Measurements from ENCODE around the gene ZNF519.
A peak's percentile ranks its signal among the peaks of the same experiment; 100 is the strongest.

ZNF519 gene

DNA sequence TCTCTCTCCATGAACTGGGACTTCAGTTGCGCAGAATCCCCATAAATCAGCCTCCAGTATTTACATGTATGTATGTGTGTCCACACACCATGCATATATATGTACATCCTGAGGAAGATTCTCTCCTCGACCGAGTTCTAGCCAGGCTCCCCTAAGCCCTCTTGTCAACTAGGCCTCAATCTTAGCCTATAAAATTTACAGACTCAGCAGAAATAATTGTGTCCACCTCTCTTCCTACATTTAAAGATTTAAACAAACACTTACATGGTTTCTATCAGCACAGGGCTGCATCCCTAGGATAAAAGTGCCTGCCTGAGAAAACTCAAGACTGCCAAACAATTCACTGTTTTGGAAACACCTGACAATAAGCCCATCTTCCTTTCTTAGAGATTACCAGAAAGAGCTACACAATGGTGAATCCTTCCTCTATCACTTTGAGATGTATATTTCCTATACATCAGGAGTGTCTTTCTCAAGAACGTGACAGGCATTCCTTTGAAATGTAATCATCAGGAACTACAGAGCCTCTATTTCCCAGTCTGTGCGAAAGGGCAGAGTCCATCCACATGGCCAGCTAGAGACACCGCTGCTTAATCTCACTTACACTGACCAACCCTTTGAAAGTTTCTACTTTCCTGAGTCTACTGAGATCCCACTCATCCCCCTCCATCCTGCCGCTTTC lies 39.5 kb downstream of the ZNF519 start:
- DNase-seq: no peak

DNA sequence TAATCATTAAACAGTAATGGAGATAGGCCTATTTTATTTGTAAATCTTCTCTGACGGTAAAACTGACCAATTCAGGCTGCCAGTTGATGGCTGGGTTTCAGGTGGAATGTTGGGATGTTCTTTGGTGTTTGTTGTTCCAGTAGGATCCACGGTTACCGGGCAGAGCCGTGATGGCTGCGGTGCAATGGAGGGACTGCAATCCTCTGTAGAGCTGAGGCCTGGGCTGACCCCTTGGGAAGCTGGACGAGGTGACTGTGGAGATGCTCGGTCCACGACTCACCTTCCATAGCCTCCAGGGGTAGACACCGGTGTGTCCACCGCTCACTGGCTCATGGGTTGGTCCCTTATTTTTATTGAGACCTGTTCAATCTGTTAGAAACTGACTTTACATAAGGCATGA lies 42.5 kb downstream of the ZNF519 start:
- no peak for DNase-seq

DNA sequence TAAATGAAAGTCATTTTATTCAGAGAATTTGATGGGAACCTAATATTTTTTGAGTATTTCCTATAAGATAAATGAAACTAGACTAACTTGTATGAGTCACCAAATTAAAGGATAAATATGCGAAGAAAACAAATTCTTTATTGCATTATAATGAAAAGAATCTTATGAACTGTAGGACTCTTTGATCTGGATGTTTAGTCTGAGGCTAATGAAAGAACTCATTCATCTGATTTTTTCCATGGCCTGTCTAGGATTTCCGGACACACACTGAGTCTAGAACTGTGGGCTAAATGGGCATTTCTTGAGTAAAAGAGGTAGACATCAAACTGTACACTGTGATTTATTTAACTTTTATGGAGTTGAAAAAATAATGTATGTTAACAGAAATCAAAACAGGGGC lies 43.0 kb downstream of the ZNF519 start:
- DNase-seq: no peak

- DNase-seq: peak; percentile 47
These were observed 45.6 kb downstream of the ZNF519 start for GRCh38 chr18:14086458-14087231.

GRCh38 chr18:14085770-14086457 lies 46.3 kb downstream of the ZNF519 start:
- DNase-seq: no peak

DNA sequence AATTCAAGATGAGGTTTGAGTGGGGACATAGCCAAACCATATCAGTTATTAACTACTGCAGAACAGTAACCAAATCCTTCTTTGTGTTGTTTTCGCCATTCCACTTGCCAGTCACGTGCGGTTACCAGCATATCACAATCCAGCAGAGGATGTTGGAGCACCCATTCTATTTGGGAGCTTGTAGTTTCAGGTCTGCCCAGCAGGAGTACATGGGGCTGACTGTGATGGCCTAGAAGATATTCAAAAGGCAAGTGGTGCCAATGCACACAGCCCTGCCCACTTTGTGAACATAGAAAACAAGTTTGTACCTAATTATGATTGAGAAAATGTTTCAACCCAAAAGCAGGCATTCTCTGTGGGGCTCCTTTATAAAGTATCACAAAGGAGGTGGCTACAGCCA lies 57.0 kb downstream of the ZNF519 start:
- DNase-seq: no peak

DNA sequence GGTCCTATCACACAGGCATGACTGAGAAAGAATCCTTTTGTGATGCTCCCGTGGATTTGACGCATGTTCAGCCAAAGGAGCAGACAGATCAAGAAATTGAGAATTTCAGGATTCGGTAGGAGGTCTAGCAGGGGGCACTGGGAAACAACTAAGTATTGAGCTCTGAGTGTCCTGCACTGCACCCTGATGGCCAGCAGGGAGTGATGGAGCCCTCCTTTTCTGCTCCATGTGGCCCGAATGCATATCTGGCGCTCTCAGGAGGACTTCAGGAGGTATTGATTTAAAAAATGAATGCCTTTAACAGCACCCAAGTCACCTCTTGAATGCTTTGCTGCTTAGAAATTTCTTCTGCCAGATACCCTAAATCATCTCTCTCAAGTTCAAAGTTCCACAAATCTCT lies 58.0 kb downstream of the ZNF519 start:
- DNase-seq: peak; percentile 32

GRCh38 chr18:14053661-14054060 lies 78.6 kb downstream of the ZNF519 start:
- DNase-seq: no peak
